ENCODE data around the gene AUNIP.

Gene AUNIP

GRCh38 chr1:25832336-25833037, 26.8 kb downstream of the AUNIP start:
- ATAC-seq (ENCODE audit: insufficient read depth, low read depth), result no peak
- no peak overlapping the region for H3K4me2 ChIP-seq (ENCODE audit: insufficient read depth, low read length)
- DNase-seq, result no peak

GRCh38 chr1:25831569-25832196, 27.6 kb downstream of the AUNIP start:
- Histone ChIP-seq H3K79me2 (ENCODE audit: insufficient read depth, low read length) (peaks cover 10% of the 10 kb centered on the region; the same call in 1 of the 2 replicates), H4K20me1 (ENCODE audit: insufficient read depth, low read length) (peaks cover 4% of the 10 kb centered on the region; the same call in 1 of the 2 replicates), H3K4me1 (ENCODE audit: insufficient read depth, low read length) (no peaks in the 10 kb centered on the region), H3K4me2 (ENCODE audit: insufficient read depth, low read length) (no peak overlapping the region), H2AFZ (ENCODE audit: low read depth, low read length) (no peak overlapping the region), H3K27ac (ENCODE audit: low read length) (no peak overlapping the region), H3K9me3 (ENCODE audit: insufficient read depth, low read length, severe bottlenecking) (no peaks in the 10 kb centered on the region), H3K4me3 (ENCODE audit: low read depth in 1 of 2, low read length in 2 of 2) (no peak overlapping the region), H3K9ac (ENCODE audit: low read depth, low read length) (no peak overlapping the region), H3K36me3 (ENCODE audit: insufficient read depth, low read length) (peaks cover 94% of the 10 kb centered on the region), H3K27me3 (ENCODE audit: insufficient read depth, low read length, poor library complexity) (no peaks in the 10 kb centered on the region)
- DNase-seq, result no peak
- no peak for ATAC-seq (ENCODE audit: insufficient read depth, low read depth)
- TF ChIP-seq, protein P1, sequence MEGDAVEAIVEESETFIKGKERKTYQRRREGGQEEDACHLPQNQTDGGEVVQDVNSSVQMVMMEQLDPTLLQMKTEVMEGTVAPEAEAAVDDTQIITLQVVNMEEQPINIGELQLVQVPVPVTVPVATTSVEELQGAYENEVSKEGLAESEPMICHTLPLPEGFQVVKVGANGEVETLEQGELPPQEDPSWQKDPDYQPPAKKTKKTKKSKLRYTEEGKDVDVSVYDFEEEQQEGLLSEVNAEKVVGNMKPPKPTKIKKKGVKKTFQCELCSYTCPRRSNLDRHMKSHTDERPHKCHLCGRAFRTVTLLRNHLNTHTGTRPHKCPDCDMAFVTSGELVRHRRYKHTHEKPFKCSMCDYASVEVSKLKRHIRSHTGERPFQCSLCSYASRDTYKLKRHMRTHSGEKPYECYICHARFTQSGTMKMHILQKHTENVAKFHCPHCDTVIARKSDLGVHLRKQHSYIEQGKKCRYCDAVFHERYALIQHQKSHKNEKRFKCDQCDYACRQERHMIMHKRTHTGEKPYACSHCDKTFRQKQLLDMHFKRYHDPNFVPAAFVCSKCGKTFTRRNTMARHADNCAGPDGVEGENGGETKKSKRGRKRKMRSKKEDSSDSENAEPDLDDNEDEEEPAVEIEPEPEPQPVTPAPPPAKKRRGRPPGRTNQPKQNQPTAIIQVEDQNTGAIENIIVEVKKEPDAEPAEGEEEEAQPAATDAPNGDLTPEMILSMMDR (IDR thresholded peaks at IDR 0.05; ENCODE audit: borderline replicate concordance, extremely low read depth, low read length, poor library complexity, severe bottlenecking), result no peak
- TF ChIP-seq EZH2 (IDR thresholded peaks at IDR 0.05; ENCODE audit: borderline replicate concordance, low read depth, low read length, severe bottlenecking), result no peak

More at GRCh38 chr1:25832336-25833037, 26.8 kb downstream of the AUNIP start:
- Histone ChIP-seq H3K79me2 (ENCODE audit: insufficient read depth, low read length) (peaks cover 11% of the 10 kb centered on the region), H3K4me3 (ENCODE audit: low read depth in 1 of 2, low read length in 2 of 2) (no peak overlapping the region), H3K36me3 (ENCODE audit: insufficient read depth, low read length) (peaks cover 95% of the 10 kb centered on the region), H3K27ac (ENCODE audit: low read length) (no peak overlapping the region), H3K9ac (ENCODE audit: low read depth, low read length) (no peak overlapping the region), H3K27me3 (ENCODE audit: insufficient read depth, low read length, poor library complexity) (no peaks in the 10 kb centered on the region), H4K20me1 (ENCODE audit: insufficient read depth, low read length) (peaks cover 4% of the 10 kb centered on the region; the same call in 1 of the 2 replicates), H2AFZ (ENCODE audit: low read depth, low read length) (no peak overlapping the region), H3K4me1 (ENCODE audit: insufficient read depth, low read length) (no peaks in the 10 kb centered on the region), H3K9me3 (ENCODE audit: insufficient read depth, low read length, severe bottlenecking) (no peaks in the 10 kb centered on the region)
- no peak for TF ChIP-seq EZH2 (IDR thresholded peaks at IDR 0.05; ENCODE audit: borderline replicate concordance, low read depth, low read length, severe bottlenecking)
- TF ChIP-seq, protein P1 (IDR thresholded peaks at IDR 0.05; ENCODE audit: borderline replicate concordance, extremely low read depth, low read length, poor library complexity, severe bottlenecking), result no peak

GRCh38 chr1:25829046-25829445, 30.2 kb downstream of the AUNIP start:
- Histone ChIP-seq H3K4me2 (ENCODE audit: insufficient read depth, low read length) (no peak overlapping the region), H3K9ac (ENCODE audit: low read depth, low read length) (no peak overlapping the region), H3K27me3 (ENCODE audit: insufficient read depth, low read length, poor library complexity) (no peaks in the 10 kb centered on the region), H3K4me1 (ENCODE audit: insufficient read depth, low read length) (no peaks in the 10 kb centered on the region), H3K79me2 (ENCODE audit: insufficient read depth, low read length) (peaks cover 11% of the 10 kb centered on the region; the same call in 1 of the 2 replicates), H2AFZ (ENCODE audit: low read depth, low read length) (no peak overlapping the region), H3K27ac (ENCODE audit: low read length) (no peak overlapping the region), H3K36me3 (ENCODE audit: insufficient read depth, low read length) (peaks cover 87% of the 10 kb centered on the region), H3K4me3 (ENCODE audit: low read depth in 1 of 2, low read length in 2 of 2) (no peak overlapping the region), H3K9me3 (ENCODE audit: insufficient read depth, low read length, severe bottlenecking) (no peaks in the 10 kb centered on the region), H4K20me1 (ENCODE audit: insufficient read depth, low read length) (peaks cover 9% of the 10 kb centered on the region; the same call in 1 of the 2 replicates)
- TF ChIP-seq EZH2 (IDR thresholded peaks at IDR 0.05; ENCODE audit: borderline replicate concordance, low read depth, low read length, severe bottlenecking), result no peak
- TF ChIP-seq, protein P1 (IDR thresholded peaks at IDR 0.05; ENCODE audit: borderline replicate concordance, extremely low read depth, low read length, poor library complexity, severe bottlenecking), result no peak
- DNase-seq, result no peak
- ATAC-seq (ENCODE audit: insufficient read depth, low read depth), result no peak
